CD4-positive, alpha-beta T cell treated with Interleukin-10 for 1 hour (primary cell): ENCODE data around the gene NTHL1.

Experiments used
- DNase-seq: peaks from one replicate; pipeline ENCODE4 v3.0.0-alpha.2; 2020

NTHL1 gene

GRCh38 chr16:2007081-2007836 is 40.4 kb downstream of the NTHL1 start:
- DNase-seq = no peak

GRCh38 chr16:2006317-2006716 is 41.3 kb downstream of the NTHL1 start:
- DNase-seq = no peak

- no peak for DNase-seq
These were observed 42.0 kb downstream of the NTHL1 start for GRCh38 chr16:2005646-2006045.

- DNase-seq = no peak
These were observed 42.7 kb downstream of the NTHL1 start for GRCh38 chr16:2004795-2005517.

GRCh38 chr16:2003827-2004641 is 43.6 kb downstream of the NTHL1 start:
- peak; percentile 88 for DNase-seq

GRCh38 chr16:2003231-2003826 is 44.3 kb downstream of the NTHL1 start:
- DNase-seq = no peak

- DNase-seq = no peak
These were observed 45.0 kb downstream of the NTHL1 start for GRCh38 chr16:2002406-2003230.

GRCh38 chr16:2001456-2002355 is 45.9 kb downstream of the NTHL1 start:
- no peak for DNase-seq

GRCh38 chr16:2001035-2001434 is 46.6 kb downstream of the NTHL1 start:
- no peak for DNase-seq

- no peak for DNase-seq
These were observed 47.6 kb downstream of the NTHL1 start for GRCh38 chr16:1999866-2000514.

- no peak for DNase-seq
These were observed 48.5 kb downstream of the NTHL1 start for GRCh38 chr16:1998852-1999801.

- no peak for DNase-seq
These were observed 49.2 kb downstream of the NTHL1 start for GRCh38 chr16:1998360-1998835.

- DNase-seq = no peak
These were observed 49.9 kb downstream of the NTHL1 start for GRCh38 chr16:1997494-1998359.

GRCh38 chr16:1993731-1994131 is 53.9 kb downstream of the NTHL1 start:
- peak; percentile 23 for DNase-seq

GRCh38 chr16:1992704-1993317 is 54.8 kb downstream of the NTHL1 start:
- DNase-seq = no peak

- peak; percentile 98 for DNase-seq
These were observed 55.5 kb downstream of the NTHL1 start for GRCh38 chr16:1991948-1992703.

GRCh38 chr16:1991588-1991947 is 56.1 kb downstream of the NTHL1 start:
- DNase-seq = peak; percentile 17
